Measurements from ENCODE around the gene TFEB. TPM values are rescaled to one million over a fixed set of nuclear protein-coding genes. Genes with fewer than 3 reads are reported as not detected.

Gene TFEB
- total RNA-seq, 1 experiment from 2014 or later, result 1.8 TPM

DNA sequence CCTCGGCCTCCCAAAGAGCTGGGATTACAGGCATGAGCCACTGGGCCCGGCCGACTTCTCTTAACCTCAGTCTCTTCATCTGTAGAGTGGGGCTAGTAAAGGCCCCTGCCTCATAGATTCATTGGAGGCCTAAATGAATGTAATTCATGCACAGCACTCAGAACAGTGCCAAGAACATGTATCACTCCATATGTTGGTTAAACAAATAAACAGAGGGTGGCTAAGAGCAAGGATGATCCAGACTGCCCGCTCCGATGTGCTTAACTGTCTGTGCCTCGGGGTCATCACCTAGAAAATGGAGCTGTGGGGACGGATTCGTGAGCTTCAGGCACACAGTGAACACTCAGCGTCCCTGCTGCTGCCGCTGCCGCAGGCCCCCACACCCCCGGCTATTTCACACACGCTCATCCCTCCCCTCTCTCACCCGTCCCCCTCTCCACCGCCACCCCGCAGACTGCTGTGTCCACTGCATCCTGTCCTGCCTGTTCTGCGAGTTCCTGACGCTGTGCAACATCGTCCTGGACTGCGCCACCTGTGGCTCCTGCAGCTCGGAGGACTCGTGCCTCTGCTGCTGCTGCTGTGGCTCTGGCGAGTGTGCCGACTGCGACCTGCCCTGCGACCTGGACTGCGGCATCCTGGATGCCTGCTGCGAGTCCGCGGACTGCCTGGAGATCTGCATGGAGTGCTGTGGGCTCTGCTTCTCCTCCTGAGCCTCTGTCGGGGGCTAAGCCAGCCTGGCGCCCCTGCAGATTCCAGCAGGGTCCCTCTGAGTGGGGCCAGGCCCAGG, 82.3 kb downstream of the TFEB start:
- DNase-seq (ENCODE audit: low spot score), result no peak
- intact Hi-C loops (cut with micrococcal nuclease; ENCODE audit: unreplicated experiment), result no loop called here
- POLR2A ChIA-PET (ENCODE audit: low non-redundant PET), result interaction anchor here (0.7 kb wide), 1 partner anchor 144 kb away, joined by 6 read pairs; no protein-coding TSS in a partner anchor
- peaks cover 71% of the 10 kb centered on the region for H3K36me3 ChIP-seq (ENCODE audit: insufficient read depth, low read length, poor library complexity, severe bottlenecking)
- CTCF ChIA-PET, result no interaction called here
- no peak for TF ChIP-seq EZH2 (IDR thresholded peaks at IDR 0.05; ENCODE audit: borderline replicate concordance, low read depth, low read length, poor library complexity, severe bottlenecking)
- TF ChIP-seq, protein P1, sequence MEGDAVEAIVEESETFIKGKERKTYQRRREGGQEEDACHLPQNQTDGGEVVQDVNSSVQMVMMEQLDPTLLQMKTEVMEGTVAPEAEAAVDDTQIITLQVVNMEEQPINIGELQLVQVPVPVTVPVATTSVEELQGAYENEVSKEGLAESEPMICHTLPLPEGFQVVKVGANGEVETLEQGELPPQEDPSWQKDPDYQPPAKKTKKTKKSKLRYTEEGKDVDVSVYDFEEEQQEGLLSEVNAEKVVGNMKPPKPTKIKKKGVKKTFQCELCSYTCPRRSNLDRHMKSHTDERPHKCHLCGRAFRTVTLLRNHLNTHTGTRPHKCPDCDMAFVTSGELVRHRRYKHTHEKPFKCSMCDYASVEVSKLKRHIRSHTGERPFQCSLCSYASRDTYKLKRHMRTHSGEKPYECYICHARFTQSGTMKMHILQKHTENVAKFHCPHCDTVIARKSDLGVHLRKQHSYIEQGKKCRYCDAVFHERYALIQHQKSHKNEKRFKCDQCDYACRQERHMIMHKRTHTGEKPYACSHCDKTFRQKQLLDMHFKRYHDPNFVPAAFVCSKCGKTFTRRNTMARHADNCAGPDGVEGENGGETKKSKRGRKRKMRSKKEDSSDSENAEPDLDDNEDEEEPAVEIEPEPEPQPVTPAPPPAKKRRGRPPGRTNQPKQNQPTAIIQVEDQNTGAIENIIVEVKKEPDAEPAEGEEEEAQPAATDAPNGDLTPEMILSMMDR (conservative IDR thresholded peaks at IDR 0.05; ENCODE audit: low read depth, low read length), result no peak
- peak overlapping the region; percentile 50 for H3K27ac ChIP-seq (ENCODE audit: low read depth, low read length, poor library complexity, severe bottlenecking)
- BruUV-seq (replicated peaks), result no TSS peak
- H3K9me3 ChIP-seq (ENCODE audit: low read depth, low read length, poor library complexity, severe bottlenecking), result no peaks in the 10 kb centered on the region
- H3K27me3 ChIP-seq (replicated peaks; ENCODE audit: insufficient read depth, low read depth, low read length, poor library complexity), result no peaks in the 10 kb centered on the region
- H3K4me1 ChIP-seq (ENCODE audit: insufficient read depth, low read length, poor library complexity, severe bottlenecking), result peaks cover 24% of the 10 kb centered on the region
- no peak overlapping the region for H3K4me3 ChIP-seq (ENCODE audit: low read depth, low read length, poor library complexity, severe bottlenecking)

DNA sequence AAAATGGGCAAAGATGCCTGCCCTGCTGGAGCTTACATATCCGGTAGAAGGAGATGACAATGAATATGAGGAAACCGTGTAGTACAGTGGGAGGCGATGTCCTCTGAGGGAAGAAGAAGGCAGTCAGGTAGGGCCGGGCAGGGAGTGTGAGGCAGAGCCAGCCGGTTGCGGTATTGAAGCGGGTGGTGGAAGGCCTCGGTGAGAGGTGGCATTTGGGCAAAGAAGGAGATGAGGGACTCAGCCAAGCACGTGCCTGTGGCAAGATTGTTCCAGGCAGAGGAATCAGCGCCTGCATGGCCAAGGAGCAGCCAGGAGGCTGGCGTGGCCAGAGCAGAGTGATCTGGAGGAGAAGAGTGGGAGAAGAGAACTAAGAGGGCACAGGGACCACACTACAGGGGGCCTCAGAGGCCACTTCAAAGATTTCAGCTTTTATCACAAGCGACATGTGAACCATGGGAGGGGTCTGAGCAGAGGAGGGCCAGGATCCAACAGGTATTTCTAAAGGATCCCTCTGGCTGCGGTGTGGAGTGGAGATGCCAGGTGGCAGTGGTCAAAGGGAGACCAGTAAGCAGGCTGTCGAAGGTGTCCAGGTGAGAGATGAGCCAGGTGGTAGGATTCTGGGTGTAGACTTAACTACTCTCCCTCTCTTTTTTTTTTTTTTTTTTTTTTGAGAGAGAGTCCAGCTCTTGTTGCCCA, 83.3 kb downstream of the TFEB start:
- no peak for DNase-seq (ENCODE audit: low spot score)
- POLR2A ChIA-PET (ENCODE audit: low non-redundant PET), result interaction anchor here (0.7 kb wide), 1 partner anchor 143 kb away, joined by 6 read pairs; no protein-coding TSS in a partner anchor
- Histone ChIP-seq H3K4me1 (ENCODE audit: insufficient read depth, low read length, poor library complexity, severe bottlenecking) (peaks cover 32% of the 10 kb centered on the region), H3K36me3 (ENCODE audit: insufficient read depth, low read length, poor library complexity, severe bottlenecking) (peaks cover 81% of the 10 kb centered on the region), H3K27ac (ENCODE audit: low read depth, low read length, poor library complexity, severe bottlenecking) (peak overlapping the region; percentile 59), H3K27me3 (replicated peaks; ENCODE audit: insufficient read depth, low read depth, low read length, poor library complexity) (no peaks in the 10 kb centered on the region), H3K4me3 (ENCODE audit: low read depth, low read length, poor library complexity, severe bottlenecking) (no peak overlapping the region), H3K9me3 (ENCODE audit: low read depth, low read length, poor library complexity, severe bottlenecking) (no peaks in the 10 kb centered on the region)
- BruUV-seq (replicated peaks), result no TSS peak
- TF ChIP-seq, protein P1 (conservative IDR thresholded peaks at IDR 0.05; ENCODE audit: low read depth, low read length), result no peak
- no peak for TF ChIP-seq EZH2 (IDR thresholded peaks at IDR 0.05; ENCODE audit: borderline replicate concordance, low read depth, low read length, poor library complexity, severe bottlenecking)
- intact Hi-C loops (cut with micrococcal nuclease; ENCODE audit: unreplicated experiment), result no loop called here
- CTCF ChIA-PET, result no interaction called here

- peaks cover 37% of the 10 kb centered on the region for H3K4me1 ChIP-seq (ENCODE audit: insufficient read depth, low read length, poor library complexity, severe bottlenecking)
- no peaks in the 10 kb centered on the region for H3K27me3 ChIP-seq (replicated peaks; ENCODE audit: insufficient read depth, low read depth, low read length, poor library complexity)
- peaks cover 88% of the 10 kb centered on the region for H3K36me3 ChIP-seq (ENCODE audit: insufficient read depth, low read length, poor library complexity, severe bottlenecking)
- intact Hi-C loops (cut with micrococcal nuclease; ENCODE audit: unreplicated experiment), result no loop called here
- no peaks in the 10 kb centered on the region for H3K9me3 ChIP-seq (ENCODE audit: low read depth, low read length, poor library complexity, severe bottlenecking)
- no peak for TF ChIP-seq EZH2 (IDR thresholded peaks at IDR 0.05; ENCODE audit: borderline replicate concordance, low read depth, low read length, poor library complexity, severe bottlenecking)
- TF ChIP-seq, protein P1 (conservative IDR thresholded peaks at IDR 0.05; ENCODE audit: low read depth, low read length), result no peak
- peak overlapping the region; percentile 59 for H3K27ac ChIP-seq (ENCODE audit: low read depth, low read length, poor library complexity, severe bottlenecking)
- ChIA-PET POLR2A (ENCODE audit: low non-redundant PET) (no interaction called here), CTCF (no interaction called here)
- no TSS peak for BruUV-seq (replicated peaks)
- no peak overlapping the region for H3K4me3 ChIP-seq (ENCODE audit: low read depth, low read length, poor library complexity, severe bottlenecking)
- no peak for DNase-seq (ENCODE audit: low spot score)
Observed at GRCh38 chr6:41651246-41651961, 84.0 kb downstream of the TFEB start.
